Measurements from ENCODE around the gene IQSEC1.

DNA sequence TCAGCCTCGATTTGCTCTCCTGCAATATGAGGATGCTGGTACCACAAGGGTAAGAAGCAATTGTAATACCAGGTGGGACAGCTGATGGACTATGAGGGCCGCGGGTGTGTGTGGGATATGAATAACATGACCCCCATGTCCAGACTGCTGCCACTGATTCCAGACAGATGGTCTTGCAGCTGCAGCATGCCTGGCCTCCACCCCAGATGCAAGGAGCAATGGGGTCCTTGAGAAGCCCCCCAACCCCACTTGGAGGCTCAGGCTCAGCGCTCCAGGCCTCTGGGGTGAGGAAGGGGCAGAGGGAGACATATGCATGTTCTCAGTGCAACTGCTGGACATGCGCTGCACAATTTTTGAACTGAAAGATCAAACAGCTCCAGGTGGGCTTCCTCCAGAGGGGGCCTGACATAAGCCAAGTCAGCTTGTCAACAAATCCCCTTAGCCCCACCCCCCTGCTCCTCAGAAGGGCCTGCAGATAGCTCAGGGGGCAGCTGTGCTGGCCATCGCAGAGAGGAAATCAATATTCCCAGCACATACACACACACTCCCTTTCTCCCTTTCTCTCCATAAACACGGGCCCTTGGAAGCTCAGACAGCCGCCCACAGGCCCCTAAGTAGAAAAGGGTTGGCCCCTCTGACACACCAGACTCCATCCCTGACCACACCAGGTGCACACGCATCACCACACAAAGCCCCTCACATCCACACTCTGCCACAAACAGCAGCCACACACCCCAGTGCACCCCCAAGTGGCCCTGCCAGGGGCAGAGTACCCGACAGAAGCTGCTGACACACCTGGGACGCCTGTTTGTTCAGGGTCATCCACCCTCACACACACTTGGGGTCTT, 107.0 kb downstream of the IQSEC1 start:
- TF ChIP-seq, protein P1, sequence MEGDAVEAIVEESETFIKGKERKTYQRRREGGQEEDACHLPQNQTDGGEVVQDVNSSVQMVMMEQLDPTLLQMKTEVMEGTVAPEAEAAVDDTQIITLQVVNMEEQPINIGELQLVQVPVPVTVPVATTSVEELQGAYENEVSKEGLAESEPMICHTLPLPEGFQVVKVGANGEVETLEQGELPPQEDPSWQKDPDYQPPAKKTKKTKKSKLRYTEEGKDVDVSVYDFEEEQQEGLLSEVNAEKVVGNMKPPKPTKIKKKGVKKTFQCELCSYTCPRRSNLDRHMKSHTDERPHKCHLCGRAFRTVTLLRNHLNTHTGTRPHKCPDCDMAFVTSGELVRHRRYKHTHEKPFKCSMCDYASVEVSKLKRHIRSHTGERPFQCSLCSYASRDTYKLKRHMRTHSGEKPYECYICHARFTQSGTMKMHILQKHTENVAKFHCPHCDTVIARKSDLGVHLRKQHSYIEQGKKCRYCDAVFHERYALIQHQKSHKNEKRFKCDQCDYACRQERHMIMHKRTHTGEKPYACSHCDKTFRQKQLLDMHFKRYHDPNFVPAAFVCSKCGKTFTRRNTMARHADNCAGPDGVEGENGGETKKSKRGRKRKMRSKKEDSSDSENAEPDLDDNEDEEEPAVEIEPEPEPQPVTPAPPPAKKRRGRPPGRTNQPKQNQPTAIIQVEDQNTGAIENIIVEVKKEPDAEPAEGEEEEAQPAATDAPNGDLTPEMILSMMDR (conservative IDR thresholded peaks at IDR 0.05 in 1 of 2, IDR thresholded peaks at IDR 0.05 in 1 of 2; ENCODE audit: low read depth in 1 of 2, low read length in 2 of 2): no peak
- no peak for TF ChIP-seq EZH2 (IDR thresholded peaks at IDR 0.05; ENCODE audit: low read length, missing control alignments)
